ENCODE data around the gene SEPTIN5. TPM values are rescaled to one million over a fixed set of nuclear protein-coding genes. Genes with fewer than 3 reads are reported as not detected.
A peak's percentile ranks its signal among the peaks of the same experiment; 100 is the strongest.

SEPTIN5 gene
- total and polyA plus RNA-seq, 9 of the 15 experiments (the other 6 are each of a cell fraction or from before 2014, with no cell fraction given): 0.03 to 195 (median 119) TPM

- TF ChIP-seq HOMEZ (CRISPR knock-in tag; IDR thresholded peaks at IDR 0.05) (no peak), CXXC5 (CRISPR knock-in tag; IDR thresholded peaks at IDR 0.05) (peak; percentile 75), KLF13 (tag; IDR thresholded peaks at IDR 0.05; ENCODE audit: borderline replicate concordance, low read depth) (no peak), RAD51 (IDR thresholded peaks at IDR 0.05; ENCODE audit: borderline replicate concordance, low read depth) (no peak), ZMIZ1 (IDR thresholded peaks at IDR 0.05; ENCODE audit: low read depth in 2 of 2, low read length in 2 of 2) (no peak), ZNF165 (CRISPR knock-in tag; IDR thresholded peaks at IDR 0.05; ENCODE audit: borderline replicate concordance) (no peak), NRF1 (conservative IDR thresholded peaks at IDR 0.05 in 1 of 2, IDR thresholded peaks at IDR 0.05 in 1 of 2) (peak in 1 of 2 experiments; percentile 47; a peak in 2 of 4 replicates), TSHZ1 (CRISPR knock-in tag; IDR thresholded peaks at IDR 0.05) (no peak), KDM4B (IDR thresholded peaks at IDR 0.05; ENCODE audit: borderline replicate concordance in 2 of 2, low read depth in 1 of 2) (no peak), ZNF175 (CRISPR knock-in tag; IDR thresholded peaks at IDR 0.05; ENCODE audit: low read depth) (no peak), SETDB1 (IDR thresholded peaks at IDR 0.05; ENCODE audit: low read length) (no peak), KAT7 (CRISPR knock-in tag; IDR thresholded peaks at IDR 0.05; ENCODE audit: borderline replicate concordance) (no peak), CHD4 (IDR thresholded peaks at IDR 0.05; ENCODE audit: insufficient read depth, insufficient replicate concordance, low read depth, low read length, poor library complexity, severe bottlenecking) (peak; percentile 18), NR3C1 (CRISPR knock-in tag; IDR thresholded peaks at IDR 0.05) (no peak), NR2C1 (IDR thresholded peaks at IDR 0.05) (no peak), NR2C1 (tag; IDR thresholded peaks at IDR 0.05) (no peak), KDM5B (IDR thresholded peaks at IDR 0.05; ENCODE audit: insufficient replicate concordance, low read depth, low read length) (peak; percentile 44), ZSCAN32 (CRISPR knock-in tag; IDR thresholded peaks at IDR 0.05) (0 out of 2 replicates have a peak, but pooled peaks have one; percentile 58)
These were observed 52.5 kb downstream of the SEPTIN5 start (continued) for GRCh38 chr22:19766511-19767426.
